K562 (cell line): ENCODE data around the gene MAGI1. TPM values are rescaled to one million over a fixed set of nuclear protein-coding genes. Genes with fewer than 3 reads are reported as not detected.

Experiments
- ATAC-seq: fragments of 200-7000 bp; cut with Tn5 transposase; 3 replicates; pipeline ENCODE4 v1.9.1; 2020; ENCODE audit warnings: moderate library complexity
- BruUV-seq: library from RNA; stranded (reverse); fragments of 400-500 nt; replicated peaks from 2 replicates; lab custom pipeline; 2021; lab: Mats Ljungman, UMichigan
- CTCF ChIA-PET: fragments of 300-600 bp; formaldehyde crosslinking; extraction: SDS; loops from one replicate; lab custom pipeline; 2021; ENCODE audit warnings: low intra/inter-chr PET ratio; lab: Yijun Ruan, JAX
- POLR2A ChIA-PET: fragments of 300-600, 350-650 bp; sonication (Branson Sonifier 250); formaldehyde crosslinking; extraction: SDS; loops from one replicate; lab custom pipeline; 2021; ENCODE audit warnings: antibody characterized with exemption, inconsistent platforms; lab: Yijun Ruan, JAX
- DNase-seq, 4 experiments: peaks; one replicate each; pipeline versions ENCODE4 v3.0.0 to v3.0.0-alpha.2; 2011 to 2018; ENCODE audit warnings: low spot score in 3 of 4, mixed read lengths in 3 of 4; ENCODE audit errors: extremely low read depth in 1 of 4
- FAIRE-seq: peaks from 2 replicates; lab custom pipeline; 2011; peaks lifted over from hg19 to GRCh38; lab: Jason Lieb, UNC
- H2AFZ ChIP-seq: 2 replicates; pipeline ENCODE4 v1.6.0; 2011; ENCODE audit warnings: low read depth, low read length, control low read depth, inconsistent platforms
- H3K27ac ChIP-seq: fragments of 200-600 bp; 3 replicates; pipeline ENCODE4 v1.8.0; 2011; ENCODE audit warnings: low read depth, mild to moderate bottlenecking, control low read depth, inconsistent platforms, low read length, moderate library complexity, mixed read lengths; ENCODE audit errors: extremely low read depth
- H3K27me3 ChIP-seq, 2 experiments: fragments of 300-600 bp in 1 of 2; 2 replicates in 1 of 2; 3 replicates in 1 of 2; pipeline versions ENCODE4 v1.6.0 to v1.8.0; 2011; ENCODE audit warnings: inconsistent platforms in 2 of 2, low read length in 2 of 2, mild to moderate bottlenecking in 1 of 2, mixed read lengths in 1 of 2, moderate library complexity in 1 of 2; ENCODE audit not compliant: control insufficient read depth in 2 of 2, insufficient read depth in 2 of 2
- H3K36me3 ChIP-seq: fragments of 300-600 bp; 3 replicates; pipeline ENCODE4 v1.8.0; 2011; ENCODE audit warnings: mild to moderate bottlenecking, low read length, inconsistent platforms; ENCODE audit not compliant: control insufficient read depth, insufficient read depth
- H3K4me1 ChIP-seq, 2 experiments: fragments of 200-600 bp in 1 of 2; replicated peaks in 1 of 2; 2 replicates in 1 of 2; 3 replicates in 1 of 2; pipeline versions ENCODE4 v1.5.1 to v1.8.0; 2011; ENCODE audit warnings: inconsistent platforms in 2 of 2, low read length in 2 of 2, mild to moderate bottlenecking in 1 of 2, mixed read lengths in 1 of 2, moderate library complexity in 1 of 2; ENCODE audit not compliant: control insufficient read depth in 2 of 2, insufficient read depth in 2 of 2
- H3K4me2 ChIP-seq: 2 replicates; pipeline ENCODE4 v1.6.1; 2011; ENCODE audit warnings: low read length, control low read depth, inconsistent platforms, mixed read lengths; ENCODE audit not compliant: insufficient read depth
- H3K4me3 ChIP-seq: fragments of 200-600 bp; sonication (generic), shearing (Covaris generic); 2 replicates; pipeline ENCODE4 v1.5.1; 2016; ENCODE audit warnings: control low read depth, inconsistent platforms
- H3K79me2 ChIP-seq: fragments of 200-600 bp; 3 replicates; pipeline ENCODE4 v1.8.0; 2011; ENCODE audit warnings: low read length, inconsistent platforms; ENCODE audit not compliant: control insufficient read depth, insufficient read depth
- H3K9ac ChIP-seq, 2 experiments: 2 replicates each; pipeline versions ENCODE4 v1.6.0 to v1.6.1; 2011; ENCODE audit warnings: low read depth in 2 of 2, low read length in 2 of 2, control low read depth in 1 of 2, inconsistent platforms in 1 of 2, mild to moderate bottlenecking in 1 of 2, mixed read lengths in 1 of 2; ENCODE audit not compliant: insufficient read depth in 1 of 2
- H3K9me1 ChIP-seq: one replicate; pipeline ENCODE4 v1.6.0; 2011; ENCODE audit warnings: inconsistent platforms, mild to moderate bottlenecking, low read length, moderate library complexity; ENCODE audit not compliant: control insufficient read depth, insufficient read depth
- H3K9me3 ChIP-seq: replicated peaks from 2 replicates; pipeline ENCODE4 v1.5.1; 2011; ENCODE audit warnings: low read depth, low read length, inconsistent platforms; ENCODE audit not compliant: control insufficient read depth, insufficient read depth
- H4K20me1 ChIP-seq: replicated peaks from 2 replicates; pipeline ENCODE4 v1.6.1; 2011; ENCODE audit warnings: low read length, inconsistent platforms, mixed read lengths; ENCODE audit not compliant: control insufficient read depth, insufficient read depth
- ARID3A ChIP-seq: IDR thresholded peaks from 2 replicates; pipeline ENCODE4 v1.6.1; 2012; ENCODE audit warnings: low read depth, low read length, improper control_type of control experiment, borderline replicate concordance
- IRF1 ChIP-seq: sonication (generic); formaldehyde crosslinking; IDR thresholded peaks from 2 replicates; pipeline ENCODE4 v1.8.0; 2022; ENCODE audit warnings: missing genetic modification reagents, mild to moderate bottlenecking, borderline replicate concordance
- MTA1 ChIP-seq: fragments of 450-650 bp; IDR thresholded peaks from 2 replicates; pipeline ENCODE4 v1.6.1; 2017; ENCODE audit warnings: borderline replicate concordance
- NBN ChIP-seq: fragments of 450-650 bp; IDR thresholded peaks from 2 replicates; pipeline ENCODE4 v1.6.1; 2016; ENCODE audit warnings: low read depth, mild to moderate bottlenecking
- NFIC ChIP-seq: fragments of 450-650 bp; IDR thresholded peaks from 2 replicates; pipeline ENCODE4 v1.6.1; 2017; ENCODE audit warnings: mild to moderate bottlenecking, inconsistent platforms
- PATZ1 ChIP-seq: fragments of 250-450 bp; sonication (Bioruptor Pico); IDR thresholded peaks from 2 replicates; pipeline ENCODE4 v1.5.0; 2020; ENCODE audit warnings: mild to moderate bottlenecking, borderline replicate concordance
- SPI1 ChIP-seq: IDR thresholded peaks from 2 replicates; pipeline ENCODE4 v1.6.1; 2011; ENCODE audit warnings: low read depth, low read length, control low read depth, borderline replicate concordance
- TOE1 ChIP-seq, 2 experiments: fragments of 450-650 bp in 1 of 2; sonication (generic) in 1 of 2; formaldehyde crosslinking in 1 of 2; IDR thresholded peaks; 2 replicates each; pipeline versions ENCODE4 v1.7.1 to v1.8.0; 2016 to 2022; ENCODE audit warnings: borderline replicate concordance in 2 of 2, mild to moderate bottlenecking in 2 of 2, antibody characterized with exemption in 1 of 2, inconsistent platforms in 1 of 2, low read depth in 1 of 2, missing genetic modification reagents in 1 of 2, moderate library complexity in 1 of 2
- ZBTB33 ChIP-seq: sonication (generic); formaldehyde crosslinking; IDR thresholded peaks from 2 replicates; pipeline ENCODE4 v1.8.1; 2023; ENCODE audit warnings: mild to moderate bottlenecking, missing genetic modification reagents
- WGBS: fragments of 100-300 bp; shearing (Covaris generic); methylation state at CpG from one replicate; pipeline ENCODE4 v1.1.6; 2016; ENCODE audit warnings: low coverage, mixed read lengths; ENCODE audit not compliant: insufficient coverage; ENCODE audit errors: missing lambda C conversion rate; 5-methylcytosine and 5-hydroxymethylcytosine counted together
- in situ Hi-C: fragments of 300-500 bp; cut with MboI; formaldehyde crosslinking; loops from 4 replicates; pipeline ENCODE4 v1.15.0; 2018; ENCODE audit warnings: inconsistent platforms, mixed read lengths
- intact Hi-C: fragments of 100-400 bp; cut with micrococcal nuclease; formaldehyde crosslinking; loops from 2 replicates; pipeline ENCODE4 v1.14.2; 2022
- polyA plus RNA-seq, 8 experiments: library from polyadenylated mRNA; depleted of rRNA in 4 of 8; stranded (reverse) in 5 of 8; unstranded in 3 of 8; fragments of >200 nt; fragmentation: Nextera tagmentation in 2 of 8; fragmentation: Illumina TruSeq in 1 of 8; extraction: Ambion mirVana in 2 of 8; extraction: Trizol in 1 of 8; gene quantifications; 2 replicates each; pipeline versions ENCODE4 v1.2.1 to v1.2.3, GENCODE V29; 2011 to 2014; ENCODE audit warnings: inconsistent platforms in 1 of 8, missing spikeins in 1 of 8
- total RNA-seq, 7 experiments: library from RNA; depleted of rRNA in 6 of 7; stranded (reverse); fragments of >200 nt in 6 of 7; fragmentation: Illumina TruSeq in 2 of 7; extraction: Trizol in 2 of 7; gene quantifications; 2 replicates each; pipeline versions ENCODE4 v1.2.1 to v1.2.3, GENCODE V29; 2011 to 2021; ENCODE audit warnings: low replicate concordance in 1 of 7

The MAGI1 gene
- total and polyA plus RNA-seq, 9 of the 15 experiments (the other 6 are each of a cell fraction or from before 2014, with no cell fraction given): 7.8 to 59.4 (median 43.2) TPM

- ATAC-seq: no peak
Measured at GRCh38 chr3:65788461-65788860, 250.3 kb downstream of the MAGI1 start.

More at GRCh38 chr3:65788461-65788860, 250.3 kb downstream of the MAGI1 start:
- Histone ChIP-seq H2AFZ (no peak overlapping the region), H3K79me2 (no peaks in the 10 kb centered on the region), H3K27ac (no peak overlapping the region), H3K9me3 (no peaks in the 10 kb centered on the region), H3K4me3 (no peak overlapping the region), H3K4me1 (no peaks in the 10 kb centered on the region), H3K9ac (no peak overlapping the region), H3K4me2 (no peak overlapping the region), H4K20me1 (no peaks in the 10 kb centered on the region)
- no peak for DNase-seq
- CTCF ChIA-PET: no interaction called here
- in situ Hi-C loops: loop anchor here (25.0 kb wide), 1 partner anchor 349 kb away; no protein-coding TSS in a partner anchor
- no TSS peak for BruUV-seq
- TF ChIP-seq TOE1 (IDR thresholded peaks at IDR 0.05; ENCODE audit: borderline replicate concordance) (no peak), TOE1 (CRISPR knock-in tag; IDR thresholded peaks at IDR 0.05; ENCODE audit: borderline replicate concordance, low read depth) (no peak), IRF1 (CRISPR knock-in tag) (no peak), PATZ1 (no peak), MTA1 (no peak), ARID3A (no peak), NFIC (no peak), NBN (no peak), SPI1 (no peak), ZBTB33 (CRISPR knock-in tag) (no peak)
- TF ChIP-seq, all 486 proteins: peak for 0
- no peaks in the 10 kb centered on the region for H3K9me1 ChIP-seq
- peaks cover 0 to 2% of the 10 kb centered on the region in 2 experiments; a peak in 1 of 5 replicates for H3K27me3 ChIP-seq
- intact Hi-C loops: loop anchor here (10.0 kb wide), 1 partner anchor 126 kb away; no protein-coding TSS in a partner anchor
- POLR2A ChIA-PET: interaction anchor here (1.1 kb wide), 1 partner anchor 14 kb away, joined by 4 read pairs; no protein-coding TSS in a partner anchor
- no peaks in the 10 kb centered on the region for H3K36me3 ChIP-seq
- 5% methylated on average over 2 of the region's 2 CpGs for WGBS
- FAIRE-seq: no peak
